Measurements from ENCODE around the gene SLU7.

Gene SLU7

GRCh38 chr5:160461378-160461777 is 42.5 kb upstream of the SLU7 start:
- Histone ChIP-seq H3K27me3 (ENCODE audit: insufficient read depth, poor library complexity, severe bottlenecking) (no peaks in the 10 kb centered on the region), H3K36me3 (ENCODE audit: low read depth) (no peaks in the 10 kb centered on the region), H3K27ac (ENCODE audit: poor library complexity, severe bottlenecking) (no peak overlapping the region), H3K4me3 (ENCODE audit: severe bottlenecking) (no peak overlapping the region), H3K9me3 (ENCODE audit: severe bottlenecking) (no peaks in the 10 kb centered on the region), H3K4me1 (ENCODE audit: insufficient read depth, poor library complexity, severe bottlenecking) (peaks cover 17% of the 10 kb centered on the region)
- no peak for TF ChIP-seq CTCF (IDR thresholded peaks at IDR 0.05; ENCODE audit: poor library complexity, severe bottlenecking)
- DNase-seq (ENCODE audit: low spot score) (no peak), ATAC-seq (ENCODE audit: low read depth) (no peak)

- H3K4me1 ChIP-seq (ENCODE audit: insufficient read depth, poor library complexity, severe bottlenecking) = peaks cover 17% of the 10 kb centered on the region
- no peaks in the 10 kb centered on the region for H3K27me3 ChIP-seq (ENCODE audit: insufficient read depth, poor library complexity, severe bottlenecking)
- H3K9me3 ChIP-seq (ENCODE audit: severe bottlenecking) = no peaks in the 10 kb centered on the region
- H3K36me3 ChIP-seq (ENCODE audit: low read depth) = no peaks in the 10 kb centered on the region
- no peak overlapping the region for H3K4me3 ChIP-seq (ENCODE audit: severe bottlenecking)
- DNase-seq (ENCODE audit: low spot score) = no peak
- peak; percentile 30 for TF ChIP-seq CTCF (IDR thresholded peaks at IDR 0.05; ENCODE audit: poor library complexity, severe bottlenecking)
- ATAC-seq (ENCODE audit: low read depth) = no peak
- no peak overlapping the region for H3K27ac ChIP-seq (ENCODE audit: poor library complexity, severe bottlenecking)
These were observed 41.6 kb upstream of the SLU7 start for GRCh38 chr5:160460377-160461049.

- Histone ChIP-seq H3K4me3 (ENCODE audit: severe bottlenecking) (no peak overlapping the region), H3K27ac (ENCODE audit: poor library complexity, severe bottlenecking) (no peak overlapping the region), H3K27me3 (ENCODE audit: insufficient read depth, poor library complexity, severe bottlenecking) (peaks cover 2% of the 10 kb centered on the region), H3K4me1 (ENCODE audit: insufficient read depth, poor library complexity, severe bottlenecking) (peaks cover 10% of the 10 kb centered on the region), H3K9me3 (ENCODE audit: severe bottlenecking) (no peaks in the 10 kb centered on the region), H3K36me3 (ENCODE audit: low read depth) (no peaks in the 10 kb centered on the region)
- no peak for TF ChIP-seq CTCF (IDR thresholded peaks at IDR 0.05; ENCODE audit: poor library complexity, severe bottlenecking)
- ATAC-seq (ENCODE audit: low read depth) = no peak
- DNase-seq (ENCODE audit: low spot score) = no peak
These were observed 40.2 kb upstream of the SLU7 start for GRCh38 chr5:160458806-160459800.

GRCh38 chr5:160457252-160457651 is 38.4 kb upstream of the SLU7 start:
- Histone ChIP-seq H3K9me3 (ENCODE audit: severe bottlenecking) (no peaks in the 10 kb centered on the region), H3K4me3 (ENCODE audit: severe bottlenecking) (no peak overlapping the region), H3K4me1 (ENCODE audit: insufficient read depth, poor library complexity, severe bottlenecking) (no peaks in the 10 kb centered on the region), H3K27ac (ENCODE audit: poor library complexity, severe bottlenecking) (no peak overlapping the region), H3K36me3 (ENCODE audit: low read depth) (no peaks in the 10 kb centered on the region), H3K27me3 (ENCODE audit: insufficient read depth, poor library complexity, severe bottlenecking) (peaks cover 4% of the 10 kb centered on the region)
- ATAC-seq (ENCODE audit: low read depth) = no peak
- DNase-seq (ENCODE audit: low spot score) = no peak
- TF ChIP-seq CTCF (IDR thresholded peaks at IDR 0.05; ENCODE audit: poor library complexity, severe bottlenecking) = no peak
